HepG2 (cell line): ENCODE measurements around the gene ITPR1. TPM values are rescaled to one million over a fixed set of nuclear protein-coding genes. Genes with fewer than 3 reads are reported as not detected.

ENCODE experiments used
- ATAC-seq: fragments of 200-7000 bp; cut with Tn5 transposase; 3 replicates; pipeline ENCODE4 v1.9.1; 2020; ENCODE audit warnings: mild to moderate bottlenecking, moderate library complexity
- BruUV-seq: library from RNA; stranded (reverse); fragments of 400-500 nt; replicated peaks from 2 replicates; lab custom pipeline; 2021; lab: Mats Ljungman, UMichigan
- CTCF ChIA-PET: fragments of 300-600 bp; formaldehyde crosslinking; extraction: SDS; loops from one replicate; lab custom pipeline; 2021; ENCODE audit warnings: low total read pairs, inconsistent platforms, low intra/inter-chr PET ratio; lab: Yijun Ruan, JAX
- POLR2A ChIA-PET: fragments of 350-600 bp; sonication (Branson Sonifier 250); formaldehyde crosslinking; loops from one replicate; lab custom pipeline; 2020; ENCODE audit warnings: antibody characterized with exemption, inconsistent platforms; lab: Yijun Ruan, JAX
- DNase-seq: peaks from one replicate; pipeline ENCODE4 v3.0.0-alpha.2; 2015; ENCODE audit warnings: low spot score
- FAIRE-seq: peaks from 3 replicates; lab custom pipeline; 2011; peaks lifted over from hg19 to GRCh38; lab: Jason Lieb, UNC
- H2AFZ ChIP-seq: one replicate; pipeline ENCODE4 v1.6.1; 2011; ENCODE audit warnings: low read length, inconsistent platforms
- H3K27ac ChIP-seq: fragments of 300-600 bp; 3 replicates; pipeline ENCODE4 v1.8.0; 2011; ENCODE audit warnings: mixed run types, mild to moderate bottlenecking, mixed read lengths, low read length, inconsistent platforms; ENCODE audit not compliant: insufficient read depth; ENCODE audit errors: extremely low read length
- H3K27me3 ChIP-seq, 2 experiments: fragments of 200-600 bp in 1 of 2; 2 replicates in 1 of 2; 3 replicates in 1 of 2; pipeline versions ENCODE4 v1.6.0 to v1.8.0; 2011; ENCODE audit warnings: low read length in 2 of 2, mild to moderate bottlenecking in 2 of 2, moderate library complexity in 2 of 2, inconsistent platforms in 1 of 2; ENCODE audit not compliant: insufficient read depth in 2 of 2, control insufficient read depth in 1 of 2
- H3K36me3 ChIP-seq, 2 experiments: fragments of 200-600 bp in 1 of 2; replicated peaks in 1 of 2; 2 replicates in 1 of 2; 3 replicates in 1 of 2; pipeline versions ENCODE4 v1.5.1 to v1.8.0; 2011; ENCODE audit warnings: low read length in 2 of 2, inconsistent platforms in 1 of 2; ENCODE audit not compliant: insufficient read depth in 2 of 2, control insufficient read depth in 1 of 2
- H3K4me1 ChIP-seq: 2 replicates; pipeline ENCODE4 v1.5.1; 2012; ENCODE audit warnings: low read length, inconsistent platforms; ENCODE audit not compliant: insufficient read depth
- H3K4me2 ChIP-seq: 2 replicates; pipeline ENCODE4 v1.6.0; 2011; ENCODE audit warnings: low read depth, low read length, inconsistent platforms
- H3K4me3 ChIP-seq, 3 experiments: fragments of 200-600 bp in 1 of 3; sonication (generic), shearing (Covaris generic) in 1 of 3; replicated peaks in 1 of 3; 2 replicates each; pipeline ENCODE4 v1.5.1; 2011 to 2016; ENCODE audit warnings: low read length in 3 of 3, inconsistent platforms in 2 of 3, low read depth in 2 of 3, mild to moderate bottlenecking in 2 of 3, control low read depth in 1 of 3, mixed read lengths in 1 of 3; ENCODE audit not compliant: insufficient read depth in 1 of 3
- H3K79me2 ChIP-seq: one replicate; pipeline ENCODE4 v1.6.1; 2011; ENCODE audit warnings: low read length, inconsistent platforms; ENCODE audit not compliant: insufficient read depth
- H3K9ac ChIP-seq: 2 replicates; pipeline ENCODE4 v1.6.0; 2011; ENCODE audit warnings: mild to moderate bottlenecking, low read depth, low read length, inconsistent platforms; ENCODE audit not compliant: insufficient read depth
- H3K9me3 ChIP-seq: 2 replicates; pipeline ENCODE4 v1.5.1; 2012; ENCODE audit warnings: mild to moderate bottlenecking, low read length
- H4K20me1 ChIP-seq: 2 replicates; pipeline ENCODE4 v1.6.0; 2011; ENCODE audit warnings: inconsistent platforms, mild to moderate bottlenecking, low read length, moderate library complexity; ENCODE audit not compliant: insufficient read depth
- ATF7-NPFF ChIP-seq: sonication (generic); formaldehyde crosslinking; IDR thresholded peaks from 2 replicates; pipeline ENCODE4 v1.8.1; 2023; ENCODE audit warnings: mild to moderate bottlenecking, low read depth, missing genetic modification reagents, moderate library complexity
- CCDC6 ChIP-seq: sonication (generic); formaldehyde crosslinking; IDR thresholded peaks from 2 replicates; pipeline ENCODE4 v1.8.1; 2022; ENCODE audit warnings: mild to moderate bottlenecking, missing genetic modification reagents, moderate library complexity
- EEA1 ChIP-seq: sonication (generic); formaldehyde crosslinking; IDR thresholded peaks from 2 replicates; pipeline ENCODE4 v1.5.1; 2020; ENCODE audit warnings: mild to moderate bottlenecking, missing genetic modification reagents, borderline replicate concordance
- FOXM1 ChIP-seq: sonication (generic); formaldehyde crosslinking; IDR thresholded peaks from 2 replicates; pipeline ENCODE4 v1.5.0; 2020; ENCODE audit warnings: missing genetic modification reagents
- MAZ ChIP-seq, 2 experiments: sonication (generic) in 1 of 2; formaldehyde crosslinking in 1 of 2; IDR thresholded peaks; 2 replicates each; pipeline versions ENCODE4 v1.5.0 to v1.6.1; 2012 to 2020; ENCODE audit warnings: low read depth in 2 of 2, mild to moderate bottlenecking in 2 of 2, borderline replicate concordance in 1 of 2, improper control_type of control experiment in 1 of 2, low read length in 1 of 2, missing genetic modification reagents in 1 of 2, moderate library complexity in 1 of 2
- RARG ChIP-seq: sonication (generic); formaldehyde crosslinking; IDR thresholded peaks from 2 replicates; pipeline ENCODE4 v1.4.0; 2020; ENCODE audit warnings: low read depth, mild to moderate bottlenecking, missing genetic modification reagents
- RBAK ChIP-seq: sonication (generic); formaldehyde crosslinking; IDR thresholded peaks from 2 replicates; pipeline ENCODE4 v1.5.1; 2020; ENCODE audit warnings: mild to moderate bottlenecking, missing genetic modification reagents
- REPIN1 ChIP-seq: sonication (generic); formaldehyde crosslinking; IDR thresholded peaks from 2 replicates; pipeline ENCODE4 v1.8.0; 2022; ENCODE audit warnings: missing genetic modification reagents, low read depth, mild to moderate bottlenecking, borderline replicate concordance
- ZBTB7B ChIP-seq: sonication (generic); formaldehyde crosslinking; IDR thresholded peaks from 2 replicates; pipeline ENCODE4 v1.4.0; 2020; ENCODE audit warnings: missing genetic modification reagents
- ZNF878 ChIP-seq: sonication (generic); formaldehyde crosslinking; IDR thresholded peaks from 2 replicates; pipeline ENCODE4 v1.8.1; 2023; ENCODE audit warnings: mild to moderate bottlenecking, missing genetic modification reagents, moderate library complexity
- WGBS: methylation state at CpG from one replicate; pipeline ENCODE4 v1.1.6; 2017; ENCODE audit warnings: low lambda C conversion rate; 5-methylcytosine and 5-hydroxymethylcytosine counted together
- in situ Hi-C: cut with HindIII; loops from 2 replicates; pipeline ENCODE4 v1.10.0; 2017; ENCODE audit warnings: low pct_unique_long_range_greater_than_20kb; ENCODE audit not compliant: extremely low pct_ligation_motif_present
- intact Hi-C: fragments of 100-400 bp; cut with micrococcal nuclease; formaldehyde crosslinking; loops from one replicate; pipeline ENCODE4 v1.10.0; 2022; ENCODE audit not compliant: unreplicated experiment
- polyA plus RNA-seq, 8 experiments: library from polyadenylated mRNA; depleted of rRNA in 3 of 8; stranded (reverse) in 7 of 8; unstranded in 1 of 8; fragments of >200 nt; fragmentation: Illumina TruSeq in 4 of 8; extraction: Trizol in 4 of 8; gene quantifications; 2 replicates each; pipeline versions ENCODE4 v1.2.1 to v1.2.3, GENCODE V29; 2011 to 2016; ENCODE audit warnings: low read depth in 4 of 8, missing spikeins in 1 of 8, mixed read lengths in 1 of 8; ENCODE audit not compliant: insufficient read depth in 1 of 8
- total RNA-seq, 5 experiments: library from RNA; depleted of rRNA; stranded (reverse); fragments of >200 nt; fragmentation: Illumina TruSeq; extraction: Trizol; gene quantifications; 2 replicates each; pipeline ENCODE4 v1.2.3, GENCODE V29; 2016; ENCODE audit warnings: low read depth in 1 of 5
- TF ChIP-seq, protein P1 (sequence below): sonication (generic); formaldehyde crosslinking; IDR thresholded peaks from 2 replicates; pipeline ENCODE4 v1.4.0; 2020; ENCODE audit warnings: missing genetic modification reagents
- TF ChIP-seq, protein P2 (sequence below): sonication (generic); formaldehyde crosslinking; IDR thresholded peaks from 2 replicates; pipeline ENCODE4 v1.5.1; 2020; ENCODE audit warnings: mild to moderate bottlenecking, missing genetic modification reagents, borderline replicate concordance
- TF ChIP-seq, protein P3 (sequence below): sonication (generic); formaldehyde crosslinking; IDR thresholded peaks from 2 replicates; pipeline ENCODE4 v1.5.0; 2020; ENCODE audit warnings: mild to moderate bottlenecking, missing genetic modification reagents

ITPR1 gene
- total and polyA plus RNA-seq, 2 of the 13 experiments (the other 11 are each of a cell fraction or from before 2014, with no cell fraction given): 10.0 to 11.4 TPM

DNA sequence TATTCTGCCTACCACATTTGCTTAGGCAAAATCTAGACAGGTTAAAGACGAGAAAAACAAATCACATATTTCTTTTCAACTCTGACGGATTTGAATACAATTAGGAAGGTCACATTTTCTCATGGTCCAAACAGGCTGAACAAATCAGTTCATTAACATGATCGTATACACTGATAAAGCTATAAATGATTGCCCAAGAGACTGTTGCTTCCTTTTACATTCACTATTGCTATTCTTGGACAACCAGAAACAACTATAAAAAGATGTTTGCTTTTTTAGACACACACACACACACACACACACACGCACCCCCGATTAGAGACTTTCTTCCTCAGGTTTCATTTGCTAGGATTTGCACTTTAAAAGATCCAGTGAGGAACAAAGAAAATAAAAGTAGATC lies 363.8 kb downstream of the ITPR1 start:
- no peak for FAIRE-seq
- in situ Hi-C loops: no loop called here
- DNase-seq: no peak
- Histone ChIP-seq H3K27ac (no peak overlapping the region), H3K9ac (no peak overlapping the region), H3K4me1 (peaks cover 11% of the 10 kb centered on the region; the same call in 1 of the 2 replicates), H2AFZ (no peak overlapping the region), H3K9me3 (peaks cover 5% of the 10 kb centered on the region; the same call in 1 of the 2 replicates), H3K4me3 (no peak overlapping the region), H3K27me3 (no peaks in the 10 kb centered on the region; a peak in 1 of 5 replicates), H4K20me1 (no peaks in the 10 kb centered on the region), H3K4me2 (no peak overlapping the region), H3K79me2 (no peaks in the 10 kb centered on the region), H3K36me3 (no peaks in the 10 kb centered on the region)
- POLR2A ChIA-PET: no interaction called here
- TF ChIP-seq FOXM1 (CRISPR knock-in tag) (no peak), ZNF878 (no peak), RARG (CRISPR knock-in tag) (no peak), ZBTB7B (CRISPR knock-in tag) (no peak), CCDC6 (no peak), MAZ (IDR thresholded peaks at IDR 0.05; ENCODE audit: borderline replicate concordance, low read depth, low read length) (no peak), MAZ (CRISPR knock-in tag; IDR thresholded peaks at IDR 0.05; ENCODE audit: low read depth) (no peak), RBAK (CRISPR knock-in tag) (no peak), ATF7-NPFF (CRISPR knock-in tag) (no peak), REPIN1 (CRISPR knock-in tag) (no peak), EEA1 (CRISPR knock-in tag) (no peak)
- TF ChIP-seq, protein P1, sequence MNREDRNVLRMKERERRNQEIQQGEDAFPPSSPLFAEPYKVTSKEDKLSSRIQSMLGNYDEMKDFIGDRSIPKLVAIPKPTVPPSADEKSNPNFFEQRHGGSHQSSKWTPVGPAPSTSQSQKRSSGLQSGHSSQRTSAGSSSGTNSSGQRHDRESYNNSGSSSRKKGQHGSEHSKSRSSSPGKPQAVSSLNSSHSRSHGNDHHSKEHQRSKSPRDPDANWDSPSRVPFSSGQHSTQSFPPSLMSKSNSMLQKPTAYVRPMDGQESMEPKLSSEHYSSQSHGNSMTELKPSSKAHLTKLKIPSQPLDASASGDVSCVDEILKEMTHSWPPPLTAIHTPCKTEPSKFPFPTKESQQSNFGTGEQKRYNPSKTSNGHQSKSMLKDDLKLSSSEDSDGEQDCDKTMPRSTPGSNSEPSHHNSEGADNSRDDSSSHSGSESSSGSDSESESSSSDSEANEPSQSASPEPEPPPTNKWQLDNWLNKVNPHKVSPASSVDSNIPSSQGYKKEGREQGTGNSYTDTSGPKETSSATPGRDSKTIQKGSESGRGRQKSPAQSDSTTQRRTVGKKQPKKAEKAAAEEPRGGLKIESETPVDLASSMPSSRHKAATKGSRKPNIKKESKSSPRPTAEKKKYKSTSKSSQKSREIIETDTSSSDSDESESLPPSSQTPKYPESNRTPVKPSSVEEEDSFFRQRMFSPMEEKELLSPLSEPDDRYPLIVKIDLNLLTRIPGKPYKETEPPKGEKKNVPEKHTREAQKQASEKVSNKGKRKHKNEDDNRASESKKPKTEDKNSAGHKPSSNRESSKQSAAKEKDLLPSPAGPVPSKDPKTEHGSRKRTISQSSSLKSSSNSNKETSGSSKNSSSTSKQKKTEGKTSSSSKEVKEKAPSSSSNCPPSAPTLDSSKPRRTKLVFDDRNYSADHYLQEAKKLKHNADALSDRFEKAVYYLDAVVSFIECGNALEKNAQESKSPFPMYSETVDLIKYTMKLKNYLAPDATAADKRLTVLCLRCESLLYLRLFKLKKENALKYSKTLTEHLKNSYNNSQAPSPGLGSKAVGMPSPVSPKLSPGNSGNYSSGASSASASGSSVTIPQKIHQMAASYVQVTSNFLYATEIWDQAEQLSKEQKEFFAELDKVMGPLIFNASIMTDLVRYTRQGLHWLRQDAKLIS (CRISPR knock-in tag): no peak
- TF ChIP-seq, protein P2, sequence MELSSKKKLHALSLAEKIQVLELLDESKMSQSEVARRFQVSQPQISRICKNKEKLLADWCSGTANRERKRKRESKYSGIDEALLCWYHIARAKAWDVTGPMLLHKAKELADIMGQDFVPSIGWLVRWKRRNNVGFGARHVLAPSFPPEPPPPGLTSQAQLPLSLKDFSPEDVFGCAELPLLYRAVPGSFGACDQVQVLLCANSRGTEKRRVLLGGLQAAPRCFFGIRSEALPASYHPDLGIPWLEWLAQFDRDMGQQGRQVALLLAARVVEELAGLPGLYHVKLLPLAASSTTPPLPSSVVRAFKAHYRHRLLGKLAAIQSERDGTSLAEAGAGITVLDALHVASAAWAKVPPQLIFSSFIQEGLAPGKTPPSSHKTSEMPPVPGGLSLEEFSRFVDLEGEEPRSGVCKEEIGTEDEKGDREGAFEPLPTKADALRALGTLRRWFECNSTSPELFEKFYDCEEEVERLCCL: no peak
- TF ChIP-seq, protein P3, sequence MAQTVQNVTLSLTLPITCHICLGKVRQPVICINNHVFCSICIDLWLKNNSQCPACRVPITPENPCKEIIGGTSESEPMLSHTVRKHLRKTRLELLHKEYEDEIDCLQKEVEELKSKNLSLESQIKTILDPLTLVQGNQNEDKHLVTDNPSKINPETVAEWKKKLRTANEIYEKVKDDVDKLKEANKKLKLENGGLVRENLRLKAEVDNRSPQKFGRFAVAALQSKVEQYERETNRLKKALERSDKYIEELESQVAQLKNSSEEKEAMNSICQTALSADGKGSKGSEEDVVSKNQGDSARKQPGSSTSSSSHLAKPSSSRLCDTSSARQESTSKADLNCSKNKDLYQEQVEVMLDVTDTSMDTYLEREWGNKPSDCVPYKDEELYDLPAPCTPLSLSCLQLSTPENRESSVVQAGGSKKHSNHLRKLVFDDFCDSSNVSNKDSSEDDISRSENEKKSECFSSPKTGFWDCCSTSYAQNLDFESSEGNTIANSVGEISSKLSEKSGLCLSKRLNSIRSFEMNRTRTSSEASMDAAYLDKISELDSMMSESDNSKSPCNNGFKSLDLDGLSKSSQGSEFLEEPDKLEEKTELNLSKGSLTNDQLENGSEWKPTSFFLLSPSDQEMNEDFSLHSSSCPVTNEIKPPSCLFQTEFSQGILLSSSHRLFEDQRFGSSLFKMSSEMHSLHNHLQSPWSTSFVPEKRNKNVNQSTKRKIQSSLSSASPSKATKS (CRISPR knock-in tag): no peak
- CTCF ChIA-PET: no interaction called here
- intact Hi-C loops: no loop called here
- BruUV-seq: no TSS peak
- no peak for ATAC-seq
- WGBS: 71% methylated on average over 5 of the region's 5 CpGs
